Tibial artery (tissue), 4 donors: ENCODE measurements around the gene ZCCHC4.
"Not testable (repeated sequence)": the region's sequence is repeated elsewhere in the genome, so short reads cannot be mapped to it uniquely, and the experiment has no call there.

Experiments used
- DNase-seq, 2 donors: peaks; one replicate each; pipeline ENCODE4 v3.0.0-alpha.2; 2019
- H3K27ac ChIP-seq, 2 donors: fragments of 200-600 bp; sonication (generic) in 1 of 2; 1 replicate in 1 of 2; 2 replicates in 1 of 2; pipeline ENCODE4 v1.5.1; 2018 to 2019; ENCODE audit warnings: mild to moderate bottlenecking in 1 of 2
- H3K27me3 ChIP-seq, 2 donors: fragments of 200-600 bp; sonication (generic) in 1 of 2; one replicate each; pipeline versions ENCODE4 v1.5.1 to v1.6.0; 2016 to 2019
- H3K36me3 ChIP-seq, 3 donors: fragments of 200-600 bp; sonication (generic) in 2 of 3; one replicate each; pipeline ENCODE4 v1.5.1; 2016 to 2019; ENCODE audit warnings: mild to moderate bottlenecking in 2 of 3
- H3K4me1 ChIP-seq, 4 donors: fragments of 200-600 bp; sonication (generic) in 2 of 4; 1 replicate in 3 of 4; 2 replicates in 1 of 4; pipeline ENCODE4 v1.5.1; 2016 to 2019
- H3K4me3 ChIP-seq, 2 donors: fragments of 200-600 bp; sonication (generic) in 1 of 2; 1 replicate in 1 of 2; 2 replicates in 1 of 2; pipeline ENCODE4 v1.5.1; 2018 to 2019; ENCODE audit warnings: mild to moderate bottlenecking in 2 of 2
- H3K9me3 ChIP-seq, 3 donors: fragments of 200-600 bp; sonication (generic) in 1 of 3; one replicate each; pipeline ENCODE4 v1.5.1; 2016 to 2019
- CTCF ChIP-seq, 2 experiments: fragments of 200-600 bp in 1 of 2; fragments of 450-650 bp in 1 of 2; IDR thresholded peaks; one replicate each; pipeline ENCODE4 v1.5.1; 2017 to 2019; ENCODE audit warnings: antibody characterized with exemption in 2 of 2, mild to moderate bottlenecking in 1 of 2, moderate library complexity in 1 of 2
- intact Hi-C: fragments of 100-400 bp; cut with DNase I; formaldehyde crosslinking; loops from one replicate; pipeline ENCODE4 v1.15.0; 2023; ENCODE audit warnings: low total_unique reads

The ZCCHC4 gene

GRCh38 chr4:25321703-25322102, 9.1 kb downstream of the ZCCHC4 start:
- H3K9me3 ChIP-seq: no peaks in the 10 kb centered on the region
- peaks cover 0 to 35% (median 6%) of the 10 kb centered on the region in 3 donors for H3K36me3 ChIP-seq
- H3K4me1 ChIP-seq: no peaks in the 10 kb centered on the region
- H3K27me3 ChIP-seq: no peaks in the 10 kb centered on the region
- intact Hi-C loops: no loop called here
- H3K4me3 ChIP-seq: no peak overlapping the region
- H3K27ac ChIP-seq: no peak overlapping the region
- no peak for TF ChIP-seq CTCF (IDR thresholded peaks at IDR 0.05)
- DNase-seq: no peak

- H3K36me3 ChIP-seq, H3K9me3 ChIP-seq, H3K4me3 ChIP-seq, DNase-seq, H3K27ac ChIP-seq, intact Hi-C loops, H3K4me1 ChIP-seq, H3K27me3 ChIP-seq: not testable (repeated sequence)
Measured at GRCh38 chr4:25328463-25328862, 15.9 kb downstream of the ZCCHC4 start.

GRCh38 chr4:25330335-25330734, 17.8 kb downstream of the ZCCHC4 start:
- intact Hi-C loops: no loop called here
- Histone ChIP-seq H3K27me3 (no peaks in the 10 kb centered on the region), H3K36me3 (peaks cover 0 to 5% (median 0%) of the 10 kb centered on the region in 3 donors), H3K4me1 (peaks cover 0 to 10% (median 5%) of the 10 kb centered on the region in 4 donors), H3K4me3 (no peak overlapping the region), H3K27ac (no peak overlapping the region), H3K9me3 (no peaks in the 10 kb centered on the region)
- DNase-seq: no peak
- no peak for TF ChIP-seq CTCF (IDR thresholded peaks at IDR 0.05)

GRCh38 chr4:25330905-25331808, 18.6 kb downstream of the ZCCHC4 start:
- H3K4me3 ChIP-seq: peak overlapping the region in 1 of 2 donors; percentile 6
- peaks cover 0 to 10% (median 5%) of the 10 kb centered on the region in 4 donors for H3K4me1 ChIP-seq
- no peaks in the 10 kb centered on the region for H3K9me3 ChIP-seq
- intact Hi-C loops: no loop called here
- peaks cover 0 to 13% (median 0%) of the 10 kb centered on the region in 3 donors for H3K36me3 ChIP-seq
- H3K27me3 ChIP-seq: no peaks in the 10 kb centered on the region
- no peak for TF ChIP-seq CTCF (IDR thresholded peaks at IDR 0.05)
- peak overlapping the region in 1 of 2 donors; percentile 14 for H3K27ac ChIP-seq
- DNase-seq: no peak

GRCh38 chr4:25343671-25344070, 31.1 kb downstream of the ZCCHC4 start:
- no peaks in the 10 kb centered on the region for H3K4me1 ChIP-seq
- H3K4me3 ChIP-seq: no peak overlapping the region
- no peak overlapping the region for H3K27ac ChIP-seq
- no peak for TF ChIP-seq CTCF (IDR thresholded peaks at IDR 0.05)
- intact Hi-C loops: no loop called here
- DNase-seq: no peak
- H3K27me3 ChIP-seq: no peaks in the 10 kb centered on the region
- no peaks in the 10 kb centered on the region for H3K9me3 ChIP-seq
- H3K36me3 ChIP-seq: peaks cover 0 to 9% (median 5%) of the 10 kb centered on the region in 3 donors

GRCh38 chr4:25345744-25346143, 33.2 kb downstream of the ZCCHC4 start:
- Histone ChIP-seq H3K4me1 (no peaks in the 10 kb centered on the region), H3K27me3 (no peaks in the 10 kb centered on the region), H3K9me3 (no peaks in the 10 kb centered on the region), H3K36me3 (peaks cover 0 to 20% (median 0%) of the 10 kb centered on the region in 3 donors), H3K27ac (no peak overlapping the region), H3K4me3 (no peak overlapping the region)
- no peak for TF ChIP-seq CTCF (IDR thresholded peaks at IDR 0.05)
- intact Hi-C loops: no loop called here
- DNase-seq: no peak
